ENCODE results near the gene M1AP. TPM values are rescaled to one million over a fixed set of nuclear protein-coding genes. Genes with fewer than 3 reads are reported as not detected.

M1AP gene
- total RNA-seq, 1 experiment from 2014 or later = 0.36 TPM

GRCh38 chr2:74593826-74594772 lies 54.0 kb downstream of the M1AP start:
- DNase-seq (ENCODE audit: low read depth) = peak; percentile 21

GRCh38 chr2:74588664-74589063 lies 59.5 kb downstream of the M1AP start:
- DNase-seq (ENCODE audit: low read depth) = no peak

GRCh38 chr2:74587664-74588277 lies 60.4 kb downstream of the M1AP start:
- peak; percentile 73 for DNase-seq (ENCODE audit: low read depth)

GRCh38 chr2:74585406-74586185 lies 62.5 kb downstream of the M1AP start:
- peak; percentile 45 for DNase-seq (ENCODE audit: low read depth)

GRCh38 chr2:74584088-74584645 lies 64.0 kb downstream of the M1AP start:
- peak; percentile 57 for DNase-seq (ENCODE audit: low read depth)

GRCh38 chr2:74583504-74583903 lies 64.6 kb downstream of the M1AP start:
- DNase-seq (ENCODE audit: low read depth) = peak; percentile 85

- DNase-seq (ENCODE audit: low read depth) = no peak
Measured at GRCh38 chr2:74582184-74582583, 65.9 kb downstream of the M1AP start.

GRCh38 chr2:74581463-74581862 lies 66.7 kb downstream of the M1AP start:
- no peak for DNase-seq (ENCODE audit: low read depth)

- no peak for DNase-seq (ENCODE audit: low read depth)
Measured at GRCh38 chr2:74578408-74578807, 69.7 kb downstream of the M1AP start.

- peak; percentile 48 for DNase-seq (ENCODE audit: low read depth)
Measured at GRCh38 chr2:74577448-74577847, 70.7 kb downstream of the M1AP start.

GRCh38 chr2:74576863-74577229 lies 71.3 kb downstream of the M1AP start:
- peak; percentile 75 for DNase-seq (ENCODE audit: low read depth)

GRCh38 chr2:74576211-74576862 lies 71.8 kb downstream of the M1AP start:
- peak; percentile 81 for DNase-seq (ENCODE audit: low read depth)

GRCh38 chr2:74575320-74575719 lies 72.8 kb downstream of the M1AP start:
- DNase-seq (ENCODE audit: low read depth) = no peak

GRCh38 chr2:74573747-74574562 lies 74.2 kb downstream of the M1AP start:
- DNase-seq (ENCODE audit: low read depth) = peak; percentile 79

- no peak for DNase-seq (ENCODE audit: low read depth)
Measured at GRCh38 chr2:74572178-74572925, 75.8 kb downstream of the M1AP start.

- DNase-seq (ENCODE audit: low read depth) = no peak
Measured at GRCh38 chr2:74571058-74571457, 77.1 kb downstream of the M1AP start.

- no peak for DNase-seq (ENCODE audit: low read depth)
Measured at GRCh38 chr2:74569686-74570085, 78.4 kb downstream of the M1AP start.

GRCh38 chr2:74567881-74568280 lies 80.2 kb downstream of the M1AP start:
- DNase-seq (ENCODE audit: low read depth) = peak; percentile 68

- DNase-seq (ENCODE audit: low read depth) = peak; percentile 75
Measured at GRCh38 chr2:74566754-74567085, 81.4 kb downstream of the M1AP start.
